ENCODE data around the gene OPRL1.

GRCh38 chr20:64100946-64101688 lies 21.2 kb downstream of the OPRL1 start:
- TF ChIP-seq IRF3 (IDR thresholded peaks at IDR 0.05; ENCODE audit: low read depth, low read length) (no peak), CTCF (IDR thresholded peaks at IDR 0.05) (no peak), CHD2 (IDR thresholded peaks at IDR 0.05; ENCODE audit: low read length, partially characterized antibody) (no peak), SMC3 (IDR thresholded peaks at IDR 0.05; ENCODE audit: low read depth, low read length) (no peak), POLR2AphosphoS5 (IDR thresholded peaks at IDR 0.05; ENCODE audit: low read depth, low read length) (no peak), RAD21 (IDR thresholded peaks at IDR 0.05; ENCODE audit: low read length) (no peak)
